ENCODE measurements around the gene SETD5. TPM values are rescaled to one million over a fixed set of nuclear protein-coding genes. Genes with fewer than 3 reads are reported as not detected.

The SETD5 gene
- total RNA-seq, 1 experiment from 2014 or later = 43.4 TPM

DNA sequence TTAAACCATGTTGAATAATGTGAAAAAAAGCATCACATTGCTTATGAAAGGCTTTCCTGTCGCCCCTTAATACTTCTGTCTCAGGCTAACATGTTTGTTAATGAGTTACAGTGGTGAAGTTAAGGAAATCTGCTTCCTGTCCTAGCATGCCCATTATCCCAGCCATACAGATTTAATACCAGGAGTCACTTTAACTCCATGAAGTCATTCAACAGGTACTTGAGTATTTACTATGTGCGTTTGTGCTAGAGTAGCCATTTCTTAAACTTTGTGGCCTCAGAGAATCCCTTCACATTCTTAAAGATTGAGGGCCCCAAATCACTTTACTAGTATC, 10.1 kb upstream of the SETD5 start:
- DNase-seq (ENCODE audit: low spot score) = no peak

DNA sequence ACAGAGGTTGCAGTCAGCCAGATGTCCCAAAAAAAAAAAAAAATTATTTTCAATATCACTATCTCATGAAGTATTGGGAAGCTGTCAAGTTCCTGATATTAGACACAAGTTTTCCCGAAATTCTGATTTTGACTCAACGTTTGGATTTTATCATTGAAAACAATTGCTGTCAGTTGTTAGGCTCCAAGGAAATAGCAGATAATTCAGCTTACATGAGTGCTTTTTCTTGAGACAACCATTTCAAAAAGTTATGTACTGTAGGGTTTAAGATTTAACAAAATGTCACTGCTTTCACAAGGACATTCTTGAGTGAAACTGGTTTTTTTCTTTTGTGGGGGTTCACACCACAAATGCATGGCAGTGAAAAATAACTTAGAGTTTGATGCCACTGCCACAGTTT, 9.3 kb upstream of the SETD5 start:
- no peak for DNase-seq (ENCODE audit: low spot score)

DNA sequence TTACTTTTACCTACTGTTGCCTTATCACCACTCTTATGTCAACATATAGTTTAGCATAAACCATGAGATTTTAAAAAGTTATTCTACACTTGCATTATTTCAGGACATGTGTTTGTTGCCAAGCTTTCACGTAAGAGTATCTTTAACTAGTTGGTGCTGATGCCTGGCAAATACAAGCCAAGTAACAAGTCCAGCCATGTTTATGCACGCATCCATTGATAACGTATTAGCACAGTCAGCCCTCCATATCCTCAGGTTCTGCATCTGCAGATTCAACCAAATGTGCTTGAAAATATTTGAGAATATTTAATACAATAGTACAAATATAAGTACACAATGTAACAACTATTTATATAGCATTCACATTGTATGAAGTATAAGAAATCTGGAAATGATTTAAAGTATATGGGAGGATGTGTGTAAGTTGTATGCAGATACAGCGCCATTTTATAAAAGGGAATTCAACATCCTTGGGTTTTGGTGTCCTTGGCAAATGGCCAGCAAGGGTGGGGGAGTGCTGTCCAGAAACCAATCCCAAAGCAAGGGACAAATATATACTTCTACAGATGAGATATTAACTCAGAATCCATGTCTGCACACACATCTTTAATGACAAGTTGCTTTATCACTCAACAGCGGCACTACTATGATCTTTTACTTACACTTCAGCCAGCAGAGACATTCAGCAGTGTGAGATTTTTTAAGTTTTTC, 8.7 kb upstream of the SETD5 start:
- no peak for DNase-seq (ENCODE audit: low spot score)

DNA sequence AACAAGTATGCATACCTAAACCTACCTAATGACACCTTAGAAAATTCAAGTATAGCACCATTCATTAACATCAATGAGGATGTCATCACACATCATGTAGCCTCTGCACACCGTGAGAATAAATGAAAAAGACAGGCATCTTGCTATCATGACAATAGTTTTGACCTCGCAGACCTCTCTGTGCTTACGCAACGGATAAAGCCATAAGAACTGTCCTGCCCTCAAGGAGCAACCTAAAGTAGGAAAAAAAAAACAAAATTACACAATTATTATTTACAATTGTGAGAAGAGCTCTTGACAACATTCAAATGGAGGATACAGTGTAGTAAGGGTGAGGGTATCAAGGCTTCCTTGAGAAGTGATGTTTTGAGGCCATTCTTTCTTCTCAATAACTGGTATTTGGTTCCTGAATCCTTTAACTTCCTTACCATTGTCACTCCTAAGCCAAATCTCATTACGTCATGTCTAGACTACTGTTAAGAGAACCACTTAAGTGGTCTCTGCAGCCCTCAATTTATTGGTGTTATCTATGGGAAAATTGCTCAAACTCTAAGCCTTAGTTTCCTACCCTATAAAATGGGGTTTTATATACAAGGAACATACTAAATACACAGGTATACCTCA, 7.0 kb upstream of the SETD5 start:
- no peak for DNase-seq (ENCODE audit: low spot score)

DNA sequence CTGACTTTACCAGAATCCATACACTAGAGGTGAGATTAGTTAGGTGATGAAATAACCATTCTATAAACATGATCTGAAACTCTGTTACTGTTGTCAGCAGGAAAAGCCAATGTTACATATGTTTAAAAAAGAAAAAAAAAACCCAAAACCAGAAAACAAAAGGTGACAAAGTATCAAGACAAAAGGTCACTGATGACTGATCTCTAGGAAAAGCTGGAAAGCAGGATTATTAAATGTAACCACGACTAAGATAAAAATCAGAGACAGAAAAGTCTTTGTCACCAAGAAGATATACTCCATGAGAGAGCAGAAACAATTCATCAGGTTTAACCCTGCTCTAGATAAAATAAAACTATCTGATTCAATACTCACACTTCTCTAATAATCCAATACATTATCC, 5.4 kb upstream of the SETD5 start:
- no peak for DNase-seq (ENCODE audit: low spot score)

DNA sequence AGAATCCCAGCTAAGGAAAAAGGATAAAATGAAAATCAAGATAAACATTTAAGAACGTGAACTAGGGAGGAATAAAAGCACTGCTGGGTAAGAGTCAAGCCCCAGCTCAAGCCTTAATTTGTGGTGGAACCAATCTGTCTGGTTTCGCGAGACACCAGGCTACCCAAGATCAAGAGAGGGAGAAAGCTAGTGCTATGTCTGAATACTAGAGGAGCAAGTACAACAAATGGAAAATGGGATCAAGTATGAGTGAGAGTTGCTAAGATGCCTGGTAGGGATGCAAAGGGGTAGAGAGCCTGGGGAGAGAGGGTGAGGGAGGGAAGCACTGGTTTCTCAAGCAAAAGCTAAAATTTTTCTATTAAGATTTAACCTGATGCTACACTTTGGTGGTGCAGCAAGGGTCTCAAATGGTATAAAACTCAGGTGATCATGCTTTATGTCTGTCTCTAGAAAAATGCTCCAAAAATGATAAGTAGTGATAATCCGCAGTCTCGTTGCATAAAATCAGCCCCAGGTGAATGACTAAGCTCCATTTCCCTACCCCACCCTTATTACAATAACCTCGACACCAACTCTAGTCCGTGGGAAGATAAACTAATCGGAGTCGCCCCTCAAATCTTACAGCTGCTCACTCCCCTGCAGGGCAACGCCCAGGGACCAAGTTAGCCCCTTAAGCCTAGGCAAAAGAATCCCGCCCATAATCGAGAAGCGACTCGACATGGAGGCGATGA, 1.7 kb upstream of the SETD5 start:
- DNase-seq (ENCODE audit: low spot score) = no peak

DNA sequence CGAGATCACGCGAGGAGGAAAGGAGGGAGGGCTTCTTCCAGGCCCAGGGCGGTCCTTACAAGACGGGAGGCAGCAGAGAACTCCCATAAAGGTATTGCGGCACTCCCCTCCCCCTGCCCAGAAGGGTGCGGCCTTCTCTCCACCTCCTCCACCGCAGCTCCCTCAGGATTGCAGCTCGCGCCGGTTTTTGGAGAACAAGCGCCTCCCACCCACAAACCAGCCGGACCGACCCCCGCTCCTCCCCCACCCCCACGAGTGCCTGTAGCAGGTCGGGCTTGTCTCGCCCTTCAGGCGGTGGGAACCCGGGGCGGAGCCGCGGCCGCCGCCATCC, 1.1 kb upstream of the SETD5 start:
- DNase-seq (ENCODE audit: low spot score) = peak; percentile 98

DNA sequence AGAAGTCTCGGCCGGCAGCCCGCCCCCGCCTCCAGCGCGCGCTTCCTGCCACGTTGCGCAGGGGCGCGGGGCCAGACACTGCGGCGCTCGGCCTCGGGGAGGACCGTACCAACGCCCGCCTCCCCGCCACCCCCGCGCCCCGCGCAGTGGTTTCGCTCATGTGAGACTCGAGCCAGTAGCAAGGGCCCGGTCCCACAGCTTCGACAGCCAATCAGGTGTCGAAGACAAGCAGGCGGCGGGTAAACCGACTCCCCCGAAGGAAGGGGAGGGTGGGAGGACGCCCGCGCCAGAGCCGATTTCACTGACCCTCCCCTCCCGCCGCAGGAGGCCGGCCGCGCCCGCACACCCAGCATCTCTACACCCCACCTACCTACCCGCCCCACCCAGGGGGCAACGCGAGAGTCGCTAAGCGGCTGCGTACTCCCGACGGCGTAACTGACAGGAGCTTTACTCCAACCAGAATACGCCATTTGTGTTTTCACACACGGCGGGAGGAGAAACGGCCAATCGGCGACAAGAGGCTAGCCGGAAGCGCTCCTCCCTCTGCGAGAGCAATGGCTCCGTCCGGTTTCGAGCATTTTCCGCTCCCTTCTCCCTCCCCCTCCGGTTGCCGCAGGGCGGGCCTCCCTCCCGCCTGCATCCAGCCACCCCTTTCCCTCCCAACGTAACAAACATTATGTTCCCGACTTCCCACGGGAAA, 633 bp upstream of the SETD5 start:
- peak; percentile 99 for DNase-seq (ENCODE audit: low spot score)

DNA sequence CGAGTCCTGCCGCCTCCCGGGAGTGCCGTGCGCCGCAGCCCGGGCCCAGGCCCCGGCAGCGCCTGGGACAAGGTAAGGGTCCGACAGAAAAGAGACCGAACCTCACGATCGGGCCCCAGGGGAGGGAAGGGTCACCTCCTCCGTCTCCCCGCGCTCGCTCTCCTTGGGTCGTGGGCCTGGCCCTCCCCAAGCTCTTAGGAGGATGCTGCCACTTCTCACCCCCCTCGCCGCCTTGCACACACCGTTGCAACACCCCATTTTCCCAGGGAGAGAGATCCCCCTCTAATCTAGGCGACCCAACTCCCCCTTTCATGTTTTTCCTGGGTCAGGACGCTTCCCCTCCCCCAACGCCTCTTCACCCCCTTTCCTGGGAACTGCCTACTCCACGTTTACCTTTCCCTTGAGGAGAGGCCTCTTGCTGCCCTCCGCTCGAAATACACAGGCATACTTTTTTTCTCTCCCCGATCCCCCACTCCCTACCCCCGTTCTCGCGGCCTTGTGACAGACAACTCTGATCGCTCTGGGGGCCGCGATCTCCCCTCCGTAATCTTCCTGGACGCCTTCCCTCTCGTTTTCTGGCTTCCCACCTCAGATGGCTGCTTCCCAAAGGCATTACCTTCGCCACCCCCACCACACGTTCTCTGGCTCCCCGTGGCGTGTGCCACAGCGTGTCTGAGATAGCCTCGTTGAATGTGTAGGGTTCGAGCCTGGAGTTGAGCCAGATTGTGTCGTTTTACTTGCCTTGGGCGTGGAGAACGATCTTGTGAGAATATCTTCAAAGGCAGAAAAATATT, 688 bp downstream of the SETD5 start:
- DNase-seq (ENCODE audit: low spot score) = peak; percentile 43

DNA sequence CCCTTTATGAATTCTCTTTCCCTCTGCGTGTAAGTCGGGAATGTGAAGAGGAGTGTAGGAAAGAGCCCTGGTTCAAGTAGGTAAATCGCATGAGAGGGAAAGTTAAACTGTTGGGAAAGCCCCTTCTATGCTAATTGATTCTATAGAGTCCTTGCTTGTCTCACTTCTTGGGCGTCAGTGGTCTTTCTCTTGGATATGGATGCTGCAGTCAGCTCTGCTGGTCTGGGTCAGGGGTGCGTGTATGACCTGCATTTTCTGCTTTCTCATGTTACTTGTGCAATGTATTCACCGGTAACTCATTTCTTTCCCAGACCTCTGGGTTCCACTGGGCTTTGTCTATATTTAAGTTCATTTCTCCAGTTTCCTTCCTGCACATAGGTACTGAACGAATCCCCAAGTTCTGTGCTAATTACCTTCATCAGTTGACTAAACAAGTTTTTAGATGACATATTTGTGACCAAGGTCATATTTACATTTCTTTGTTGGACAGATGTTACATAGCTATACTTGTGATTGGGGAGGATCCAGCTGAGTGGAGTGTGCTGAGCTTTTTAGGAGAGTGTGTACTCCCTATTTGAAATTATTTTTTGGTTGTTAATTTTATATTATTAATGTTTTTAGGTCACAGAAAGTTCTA, 1.4 kb downstream of the SETD5 start:
- peak; percentile 46 for DNase-seq (ENCODE audit: low spot score)

DNA sequence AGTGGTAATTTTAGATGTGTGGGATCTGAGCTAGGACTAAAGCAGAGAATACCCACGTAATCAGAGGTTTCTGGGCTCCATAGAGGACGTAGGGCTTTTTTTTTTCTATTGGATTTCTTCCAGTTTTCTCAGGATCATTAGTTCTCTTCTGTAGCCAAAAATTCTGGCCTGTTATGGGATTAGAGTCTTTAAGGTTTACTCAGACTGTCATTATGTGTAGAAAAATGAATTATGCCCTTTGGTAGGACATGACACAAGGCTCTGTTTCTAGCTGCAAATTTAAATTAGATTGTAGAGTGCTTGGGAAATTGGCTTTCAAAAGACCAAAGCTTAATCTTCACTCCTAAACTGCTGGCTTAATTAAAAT, 1.9 kb downstream of the SETD5 start:
- DNase-seq (ENCODE audit: low spot score) = no peak

DNA sequence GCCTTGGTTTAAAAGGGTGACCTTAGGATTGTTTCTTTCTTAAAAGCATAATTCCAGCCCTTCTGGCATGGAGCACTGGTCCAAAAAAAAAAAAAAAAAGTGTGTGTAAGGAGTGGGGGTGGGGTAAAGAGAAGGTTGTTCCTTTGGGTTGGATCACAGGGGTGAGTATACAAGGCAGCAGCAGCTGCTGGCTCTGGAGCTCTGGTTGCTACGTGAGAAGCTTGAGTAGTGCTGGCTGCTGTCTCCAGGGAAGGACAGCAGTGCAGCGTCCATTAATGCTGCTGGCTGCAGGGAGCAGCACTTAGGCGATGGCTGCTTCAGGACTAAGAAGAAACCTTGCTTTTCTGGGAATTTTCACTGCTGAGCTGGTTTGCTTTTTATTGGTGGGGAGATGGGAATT, 2.3 kb downstream of the SETD5 start:
- DNase-seq (ENCODE audit: low spot score) = peak; percentile 81

DNA sequence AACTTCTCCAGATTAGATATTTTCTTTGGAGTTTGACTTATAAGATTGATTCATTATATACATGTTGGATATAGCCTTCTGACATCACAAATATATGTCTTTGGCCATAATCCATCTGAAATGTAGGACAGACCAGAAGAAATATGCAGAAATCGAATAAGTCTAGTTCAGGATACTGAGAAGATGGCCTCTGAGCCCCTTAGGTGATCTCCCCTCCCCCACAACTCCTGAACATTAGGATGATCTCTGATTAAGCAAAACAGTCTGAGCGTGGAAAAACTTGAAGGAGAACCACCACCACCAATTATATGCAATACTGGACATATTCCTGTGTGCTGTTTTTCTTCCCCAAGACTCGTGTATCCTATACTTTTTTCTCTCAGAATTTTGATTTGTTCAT, 3.2 kb downstream of the SETD5 start:
- no peak for DNase-seq (ENCODE audit: low spot score)

DNA sequence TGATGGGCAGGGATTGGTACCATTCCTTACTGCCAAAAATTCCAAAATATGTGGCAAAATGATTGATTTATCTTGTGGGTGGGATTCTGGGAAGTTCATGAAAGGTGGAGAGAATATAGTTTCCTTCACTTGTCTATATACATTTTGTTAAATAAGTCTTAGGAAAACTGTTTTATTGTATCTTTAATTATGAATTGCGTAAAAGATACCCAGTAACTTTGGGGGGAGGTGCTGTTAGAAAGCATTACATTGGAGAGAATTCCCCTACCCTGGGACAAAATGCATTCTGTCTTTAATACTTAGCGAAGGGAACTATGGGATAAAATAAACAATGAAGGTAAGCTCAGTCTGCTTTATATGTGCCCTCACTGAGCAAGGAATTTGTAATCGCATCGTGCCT, 4.6 kb downstream of the SETD5 start:
- no peak for DNase-seq (ENCODE audit: low spot score)

DNA sequence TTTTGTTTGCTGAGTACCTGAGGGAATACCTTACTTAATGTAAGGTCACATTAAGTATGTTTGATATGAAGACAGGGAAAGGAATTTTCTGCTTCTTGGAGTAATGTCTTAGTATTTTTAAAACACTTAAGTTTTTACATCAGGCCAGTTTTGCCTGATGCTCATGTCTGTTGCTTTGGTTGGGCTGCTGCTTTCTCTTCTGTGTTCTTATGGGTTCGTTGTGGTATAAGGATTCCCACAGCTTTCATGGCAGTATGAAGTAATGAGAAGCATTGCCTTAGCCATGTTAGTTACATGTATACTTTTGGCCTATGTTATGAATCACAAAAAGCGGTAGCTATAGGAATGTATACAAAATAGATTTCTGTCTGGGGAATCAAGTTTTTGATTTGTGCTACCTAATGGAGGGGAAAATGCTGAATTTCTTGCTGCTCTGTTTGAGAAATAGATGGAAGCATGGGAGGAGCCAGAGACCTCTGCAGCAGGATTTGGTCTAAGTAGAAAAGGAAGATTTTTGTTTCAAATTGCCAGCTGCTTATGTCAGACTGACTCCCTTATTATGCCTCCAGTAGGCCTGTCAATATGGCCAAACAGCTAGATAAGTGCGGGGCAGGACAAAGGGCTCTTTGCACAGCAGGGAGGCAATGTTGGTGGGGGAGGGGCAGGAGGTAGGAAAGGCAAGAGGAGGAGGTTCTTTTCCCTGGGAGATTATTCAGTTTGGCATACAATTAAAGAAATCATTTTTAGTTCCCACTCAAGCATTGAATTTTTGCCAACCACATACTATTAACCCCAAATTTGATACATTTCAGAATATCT, 5.2 kb downstream of the SETD5 start:
- no peak for DNase-seq (ENCODE audit: low spot score)

DNA sequence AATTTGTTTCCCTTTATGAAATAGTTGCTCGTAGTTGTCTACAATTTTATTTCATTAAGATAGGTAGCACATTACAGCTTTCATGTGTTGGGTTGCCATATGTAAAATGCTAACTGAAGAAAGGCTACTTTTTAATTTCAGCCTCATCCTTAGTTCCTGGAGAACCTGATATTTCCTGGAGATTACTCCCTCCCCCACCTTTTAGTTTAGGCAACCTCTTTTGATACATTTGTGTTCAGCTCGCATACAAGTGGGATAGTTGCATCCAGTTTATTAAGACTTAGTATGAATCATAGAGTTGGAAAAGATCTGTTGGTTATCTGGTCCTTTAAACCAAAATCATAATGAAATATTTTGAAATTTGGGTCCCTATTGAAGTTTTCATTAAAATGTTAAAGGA, 6.0 kb downstream of the SETD5 start:
- no peak for DNase-seq (ENCODE audit: low spot score)

DNA sequence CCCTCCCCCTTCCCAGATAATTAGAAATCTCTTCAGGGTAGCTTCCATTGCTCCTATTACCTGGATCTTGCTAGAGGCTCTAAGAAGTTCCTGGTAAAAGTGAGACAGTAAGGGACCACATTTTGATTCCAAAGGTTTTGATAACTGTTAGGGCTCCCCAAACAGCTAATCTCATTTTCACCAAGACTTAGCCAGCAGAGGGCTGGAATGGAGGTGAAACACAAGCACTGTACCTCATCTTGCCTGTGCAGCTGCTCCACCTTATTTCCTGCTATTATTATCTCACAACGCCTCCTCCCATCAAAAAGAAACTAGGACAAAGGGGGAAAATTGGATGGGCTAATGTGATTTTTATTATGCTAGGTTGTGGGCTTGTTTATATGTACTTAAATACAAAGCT, 7.3 kb downstream of the SETD5 start:
- no peak for DNase-seq (ENCODE audit: low spot score)

DNA sequence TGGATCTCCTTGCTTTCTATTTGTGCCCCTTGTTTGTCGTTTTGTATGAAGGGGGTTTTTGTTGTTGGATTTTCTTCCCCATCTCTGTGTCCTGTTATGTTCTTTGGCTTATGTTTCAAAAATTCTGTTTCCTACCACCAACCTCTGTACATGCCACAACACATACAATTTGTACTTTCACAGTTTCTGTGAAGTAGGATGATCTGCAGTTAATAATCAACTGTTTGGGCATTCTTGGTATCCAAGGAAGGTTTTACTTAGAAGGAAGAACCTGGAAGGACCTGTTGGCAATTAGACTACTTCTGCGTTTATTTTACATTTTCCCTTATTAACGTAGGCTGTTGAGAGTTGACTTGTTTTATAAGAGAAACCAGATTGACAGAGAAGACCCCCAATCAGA, 8.3 kb downstream of the SETD5 start:
- no peak for DNase-seq (ENCODE audit: low spot score)

DNA sequence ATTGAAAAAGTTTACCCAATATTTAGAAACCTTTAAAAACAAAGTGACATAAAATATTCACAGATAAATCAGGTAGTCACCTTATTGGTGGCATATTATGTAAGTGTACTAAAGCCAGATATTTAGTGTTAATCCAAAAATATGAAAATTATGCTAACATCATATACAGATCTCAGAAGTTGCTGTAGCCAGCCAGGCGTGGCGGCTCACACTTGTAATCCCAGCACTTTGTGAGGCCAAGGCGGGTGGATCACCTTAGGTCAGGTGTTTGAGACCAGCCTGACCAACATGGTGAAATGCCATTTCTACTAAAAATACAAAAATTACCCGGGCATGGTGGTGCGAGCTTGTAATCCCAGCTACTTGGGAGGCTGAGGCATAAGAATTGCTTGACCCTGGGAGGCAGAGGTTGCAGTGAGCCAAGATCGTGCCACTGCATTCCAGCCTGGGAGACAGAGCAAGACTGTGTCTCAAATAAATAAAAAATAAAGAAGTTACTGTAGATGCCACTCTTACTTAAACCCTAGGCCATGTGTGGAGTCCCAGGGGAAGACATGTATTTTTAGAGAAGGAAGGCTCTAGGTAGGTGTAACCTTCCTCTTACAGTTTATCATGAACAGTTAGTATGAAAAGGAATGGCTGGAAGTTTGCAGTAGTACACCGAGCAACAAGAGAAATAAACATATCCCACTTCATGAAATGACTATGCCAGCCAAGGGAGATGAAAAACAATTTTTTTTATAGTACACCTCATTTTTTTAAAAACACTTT, 9.6 kb downstream of the SETD5 start:
- no peak for DNase-seq (ENCODE audit: low spot score)

DNA sequence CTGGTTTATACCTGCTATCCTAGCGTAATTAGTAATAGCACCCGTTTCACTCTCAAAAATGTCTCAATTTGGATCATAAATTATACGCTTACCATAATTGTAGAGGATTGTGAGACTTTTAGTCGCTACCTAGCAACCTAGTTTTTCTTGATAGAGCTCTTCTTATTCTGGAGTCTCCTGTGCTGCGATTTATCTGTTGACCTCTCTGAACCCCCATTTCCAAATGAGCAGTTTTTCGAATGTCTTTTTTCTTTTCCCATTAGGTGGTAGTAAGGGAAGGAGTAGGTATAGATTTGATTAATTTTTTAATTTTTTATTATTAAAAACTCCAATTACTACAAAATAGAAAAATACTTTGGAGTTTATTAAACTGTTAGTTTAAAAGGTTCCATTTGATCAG, 10.6 kb downstream of the SETD5 start:
- DNase-seq (ENCODE audit: low spot score) = no peak

Measured in A172 (cell line).